Endodermal cell (in vitro differentiated cells): ENCODE data around the gene TRIB2. TPM values are rescaled to one million over a fixed set of nuclear protein-coding genes. Genes with fewer than 3 reads are reported as not detected.
A peak's percentile ranks its signal among the peaks of the same experiment; 100 is the strongest.

Experiments used
- DNase-seq: peaks from one replicate; pipeline ENCODE4 v3.0.0-alpha.2; 2017
- H3K27ac ChIP-seq: 2 replicates; pipeline ENCODE4 v1.5.1; 2013; ENCODE audit warnings: mild to moderate bottlenecking, low read depth, low read length, moderate library complexity
- H3K27me3 ChIP-seq: 2 replicates; pipeline ENCODE4 v1.6.1; 2013; ENCODE audit warnings: mild to moderate bottlenecking, low read length, moderate library complexity; ENCODE audit not compliant: insufficient read depth, control insufficient read depth, poor library complexity, severe bottlenecking
- H3K36me3 ChIP-seq: 2 replicates; pipeline ENCODE4 v1.7.0; 2013; ENCODE audit warnings: mild to moderate bottlenecking, low read length, moderate library complexity; ENCODE audit not compliant: control insufficient read depth, insufficient read depth
- H3K4me1 ChIP-seq: one replicate; pipeline ENCODE4 v1.7.0; 2013; ENCODE audit warnings: low read length; ENCODE audit not compliant: control insufficient read depth, insufficient read depth
- H3K4me3 ChIP-seq: 2 replicates; pipeline ENCODE4 v1.5.1; 2013; ENCODE audit warnings: mild to moderate bottlenecking, low read length, moderate library complexity
- H3K9ac ChIP-seq: 2 replicates; pipeline ENCODE4 v1.6.1; 2013; ENCODE audit warnings: mild to moderate bottlenecking, low read length, moderate library complexity; ENCODE audit not compliant: poor library complexity, severe bottlenecking; ENCODE audit errors: extremely low read depth
- H3K9me3 ChIP-seq: 2 replicates; pipeline ENCODE4 v1.6.1; 2013; ENCODE audit warnings: mild to moderate bottlenecking, low read length, moderate library complexity; ENCODE audit not compliant: control insufficient read depth
- H3K27ac Mint-ChIP-seq: 2 replicates; pipeline ENCODE4 v1.8.0; 2020; ENCODE audit warnings: mixed read lengths
- H3K27me3 Mint-ChIP-seq: 2 replicates; pipeline ENCODE4 v1.8.0; 2021; ENCODE audit warnings: mild to moderate bottlenecking, mixed read lengths; ENCODE audit not compliant: insufficient read depth
- H3K36me3 Mint-ChIP-seq: 2 replicates; pipeline ENCODE4 v1.8.0; 2020; ENCODE audit warnings: low read depth, mixed read lengths
- H3K4me1 Mint-ChIP-seq: 2 replicates; pipeline ENCODE4 v1.8.0; 2020; ENCODE audit warnings: mixed read lengths
- H3K4me3 Mint-ChIP-seq: 2 replicates; pipeline ENCODE4 v1.8.0; 2020; ENCODE audit warnings: mild to moderate bottlenecking, moderate library complexity, mixed read lengths
- H3K9me3 Mint-ChIP-seq: 2 replicates; pipeline ENCODE4 v1.8.0; 2020; ENCODE audit warnings: mild to moderate bottlenecking, mixed read lengths
- WGBS, 2 experiments: methylation state at CpG; one replicate each; pipeline versions ENCODE4 v1.1.5 to v1.1.7; 2013; ENCODE audit warnings: missing lambda C conversion rate in 2 of 2, mixed read lengths in 1 of 2; ENCODE audit not compliant: insufficient coverage in 1 of 2, insufficient read length in 1 of 2; 5-methylcytosine and 5-hydroxymethylcytosine counted together
- total RNA-seq, 2 donors: library from RNA; stranded (reverse); fragmentation: NEBNext Ultra II Directional in 1 of 2; extraction: Animal tissue kit (Norgen Biotek cat#: 25700) in 1 of 2; gene quantifications; 2 replicates in 1 of 2; 3 replicates in 1 of 2; pipeline ENCODE4 v1.2.1, GENCODE V29; 2021
- TF ChIP-seq, protein P1 (sequence below): fragments of 200-600 bp; sonication (generic); conservative IDR thresholded peaks from 2 replicates; pipeline ENCODE4 v1.5.0; 2021; ENCODE audit warnings: antibody characterized with exemption, mild to moderate bottlenecking

TRIB2 gene
- total RNA-seq, 2 donors from 2014 or later = 23.8 to 29.8 TPM

DNA sequence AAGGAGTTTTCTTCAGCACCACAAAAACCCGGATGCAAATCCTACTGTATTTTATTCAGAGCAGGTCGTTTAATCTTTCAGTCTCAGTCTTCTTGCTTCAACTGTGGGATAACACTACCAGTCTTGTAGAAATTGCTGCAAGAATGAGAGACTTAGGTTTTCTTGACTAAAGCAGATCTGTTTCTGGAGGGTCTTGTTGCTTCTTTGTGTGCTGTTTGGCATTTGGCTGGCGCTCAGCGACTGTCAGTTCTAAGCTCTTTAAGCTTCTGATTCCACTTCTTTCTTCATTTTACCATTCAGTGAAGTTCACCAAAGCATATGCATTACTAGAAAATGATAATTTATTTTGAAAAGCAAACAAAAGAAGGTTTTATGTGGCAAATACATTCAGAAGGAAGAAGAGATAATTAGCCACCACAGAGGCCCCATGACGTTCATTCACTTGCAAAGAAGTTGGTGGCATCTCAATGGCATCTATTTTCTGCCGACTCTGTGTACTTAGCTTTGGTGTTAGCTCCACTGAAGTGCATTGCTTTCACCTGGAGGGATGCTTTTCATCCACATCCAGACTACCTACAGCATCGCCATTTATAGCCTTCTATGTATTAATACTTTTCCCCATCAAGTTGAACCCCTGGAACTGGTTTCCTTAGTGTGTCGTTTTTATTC, 53.7 kb downstream of the TRIB2 start:
- Mint-ChIP-seq H3K9me3 (no peaks in the 10 kb centered on the region), H3K4me3 (no peak overlapping the region), H3K27ac (no peak overlapping the region), H3K4me1 (peaks cover 10% of the 10 kb centered on the region), H3K27me3 (peaks cover 31% of the 10 kb centered on the region), H3K36me3 (no peaks in the 10 kb centered on the region)
- Histone ChIP-seq H3K4me1 (no peaks in the 10 kb centered on the region), H3K27me3 (peaks cover 5% of the 10 kb centered on the region), H3K9me3 (no peaks in the 10 kb centered on the region), H3K36me3 (no peaks in the 10 kb centered on the region), H3K4me3 (no peak overlapping the region), H3K9ac (no peak overlapping the region), H3K27ac (no peak overlapping the region)
- 48 to 52% methylated on average over 6 to 8 of the region's 8 CpGs for WGBS, 2 experiments
- no peak for DNase-seq
- TF ChIP-seq, protein P1, sequence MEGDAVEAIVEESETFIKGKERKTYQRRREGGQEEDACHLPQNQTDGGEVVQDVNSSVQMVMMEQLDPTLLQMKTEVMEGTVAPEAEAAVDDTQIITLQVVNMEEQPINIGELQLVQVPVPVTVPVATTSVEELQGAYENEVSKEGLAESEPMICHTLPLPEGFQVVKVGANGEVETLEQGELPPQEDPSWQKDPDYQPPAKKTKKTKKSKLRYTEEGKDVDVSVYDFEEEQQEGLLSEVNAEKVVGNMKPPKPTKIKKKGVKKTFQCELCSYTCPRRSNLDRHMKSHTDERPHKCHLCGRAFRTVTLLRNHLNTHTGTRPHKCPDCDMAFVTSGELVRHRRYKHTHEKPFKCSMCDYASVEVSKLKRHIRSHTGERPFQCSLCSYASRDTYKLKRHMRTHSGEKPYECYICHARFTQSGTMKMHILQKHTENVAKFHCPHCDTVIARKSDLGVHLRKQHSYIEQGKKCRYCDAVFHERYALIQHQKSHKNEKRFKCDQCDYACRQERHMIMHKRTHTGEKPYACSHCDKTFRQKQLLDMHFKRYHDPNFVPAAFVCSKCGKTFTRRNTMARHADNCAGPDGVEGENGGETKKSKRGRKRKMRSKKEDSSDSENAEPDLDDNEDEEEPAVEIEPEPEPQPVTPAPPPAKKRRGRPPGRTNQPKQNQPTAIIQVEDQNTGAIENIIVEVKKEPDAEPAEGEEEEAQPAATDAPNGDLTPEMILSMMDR = no peak

DNA sequence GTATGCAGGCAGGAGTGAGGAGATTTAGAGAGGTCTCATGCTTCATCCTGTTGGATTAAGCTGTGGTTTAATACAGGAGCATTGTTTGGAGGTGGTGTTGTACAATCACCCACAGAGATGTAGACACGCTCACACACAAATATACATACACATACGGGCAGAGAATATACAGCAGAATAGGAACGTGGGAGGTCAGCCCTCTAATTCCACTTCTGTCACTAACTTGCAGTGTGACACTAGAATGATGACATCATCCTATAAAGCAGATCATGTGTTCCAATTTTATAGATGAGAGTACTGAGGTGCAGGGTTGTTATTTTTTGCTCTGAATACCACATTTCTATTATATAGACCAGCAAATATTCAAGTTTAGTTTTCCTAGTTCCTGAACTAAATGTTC, 54.4 kb downstream of the TRIB2 start:
- WGBS, 2 experiments = 85 to 93% methylated on average over 3 of the region's 3 CpGs
- H3K27me3 ChIP-seq = peaks cover 5% of the 10 kb centered on the region

GRCh38 chr2:12773586-12774394, 57.1 kb downstream of the TRIB2 start:
- H3K36me3 ChIP-seq = no peaks in the 10 kb centered on the region
- H3K4me3 Mint-ChIP-seq = no peak overlapping the region
- 25 to 39% methylated on average over 3 of the region's 3 CpGs for WGBS, 2 experiments
- H3K4me1 Mint-ChIP-seq = peaks cover 29% of the 10 kb centered on the region
- no peak overlapping the region for H3K4me3 ChIP-seq
- TF ChIP-seq, protein P1 = peak; percentile 42
- peaks cover 30% of the 10 kb centered on the region for H3K27me3 Mint-ChIP-seq
- no peak overlapping the region for H3K27ac ChIP-seq
- H3K9ac ChIP-seq = no peak overlapping the region
- H3K9me3 ChIP-seq = no peaks in the 10 kb centered on the region
- no peaks in the 10 kb centered on the region for H3K9me3 Mint-ChIP-seq
- H3K4me1 ChIP-seq = no peaks in the 10 kb centered on the region
- H3K27ac Mint-ChIP-seq = no peak overlapping the region
- no peaks in the 10 kb centered on the region for H3K27me3 ChIP-seq
- no peaks in the 10 kb centered on the region for H3K36me3 Mint-ChIP-seq
- DNase-seq = no peak

More for the DNA sequence above, 54.4 kb downstream of the TRIB2 start:
- Histone ChIP-seq H3K27ac (no peak overlapping the region), H3K9me3 (no peaks in the 10 kb centered on the region), H3K4me3 (no peak overlapping the region), H3K36me3 (no peaks in the 10 kb centered on the region), H3K4me1 (no peaks in the 10 kb centered on the region), H3K9ac (no peak overlapping the region)
- no peak for DNase-seq
- Mint-ChIP-seq H3K27ac (no peak overlapping the region), H3K27me3 (peaks cover 33% of the 10 kb centered on the region), H3K9me3 (no peaks in the 10 kb centered on the region), H3K36me3 (no peaks in the 10 kb centered on the region), H3K4me1 (peaks cover 10% of the 10 kb centered on the region), H3K4me3 (no peak overlapping the region)
- TF ChIP-seq, protein P1 = no peak
